HUES6 (cell line): ENCODE data around the gene SYDE2.

Source experiments
- H3K27ac ChIP-seq: 2 replicates; pipeline ENCODE4 v1.7.0; 2013; ENCODE audit warnings: low read depth, mild to moderate bottlenecking, low read length, inconsistent platforms
- H3K27me3 ChIP-seq: 2 replicates; pipeline ENCODE4 v1.6.1; 2013; ENCODE audit warnings: low read length; ENCODE audit not compliant: control insufficient read depth, insufficient read depth
- H3K36me3 ChIP-seq: 2 replicates; pipeline ENCODE4 v1.6.1; 2013; ENCODE audit warnings: low read length; ENCODE audit not compliant: control insufficient read depth, insufficient read depth
- H3K4me1 ChIP-seq: 2 replicates; pipeline ENCODE4 v1.6.1; 2013; ENCODE audit warnings: low read length; ENCODE audit not compliant: control insufficient read depth, insufficient read depth
- H3K4me3 ChIP-seq: 2 replicates; pipeline ENCODE4 v1.5.1; 2013; ENCODE audit warnings: low read depth, low read length
- H3K9ac ChIP-seq: one replicate; pipeline ENCODE4 v1.6.1; 2013; ENCODE audit warnings: mild to moderate bottlenecking, low read length
- H3K9me3 ChIP-seq: 2 replicates; pipeline ENCODE4 v1.6.1; 2013; ENCODE audit warnings: low read depth, low read length; ENCODE audit not compliant: control insufficient read depth, insufficient read depth

SYDE2 gene

GRCh38 chr1:85121744-85122143, 79.1 kb downstream of the SYDE2 start:
- no peaks in the 10 kb centered on the region for H3K36me3 ChIP-seq
- no peaks in the 10 kb centered on the region for H3K9me3 ChIP-seq
- H3K27me3 ChIP-seq = no peaks in the 10 kb centered on the region
- no peak overlapping the region for H3K27ac ChIP-seq
- H3K4me1 ChIP-seq = peaks cover 13% of the 10 kb centered on the region
- H3K4me3 ChIP-seq = no peak overlapping the region
- no peak overlapping the region for H3K9ac ChIP-seq

DNA sequence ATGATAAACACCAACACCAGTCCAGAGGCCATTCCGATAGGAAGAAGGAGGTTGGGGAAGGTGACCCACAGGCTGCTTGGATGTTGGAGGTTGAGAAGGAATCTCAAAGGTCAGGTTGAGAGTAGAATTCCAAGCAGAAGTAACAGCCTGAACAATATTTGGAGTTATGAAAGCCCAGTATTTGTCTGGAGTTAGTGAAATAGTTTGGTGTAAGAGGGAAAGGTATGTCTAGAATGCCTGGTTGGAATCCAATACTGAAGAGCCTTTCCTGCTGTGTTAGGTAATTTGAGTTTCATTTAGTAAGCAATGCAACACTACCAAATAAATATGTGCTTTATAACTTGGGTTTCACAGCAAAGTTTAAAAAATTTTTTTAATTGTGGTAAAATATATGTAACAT, 82.1 kb downstream of the SYDE2 start:
- Histone ChIP-seq H3K9ac (no peak overlapping the region), H3K27ac (no peak overlapping the region), H3K9me3 (no peaks in the 10 kb centered on the region), H3K36me3 (no peaks in the 10 kb centered on the region), H3K27me3 (no peaks in the 10 kb centered on the region), H3K4me3 (no peak overlapping the region), H3K4me1 (peaks cover 13% of the 10 kb centered on the region)

DNA sequence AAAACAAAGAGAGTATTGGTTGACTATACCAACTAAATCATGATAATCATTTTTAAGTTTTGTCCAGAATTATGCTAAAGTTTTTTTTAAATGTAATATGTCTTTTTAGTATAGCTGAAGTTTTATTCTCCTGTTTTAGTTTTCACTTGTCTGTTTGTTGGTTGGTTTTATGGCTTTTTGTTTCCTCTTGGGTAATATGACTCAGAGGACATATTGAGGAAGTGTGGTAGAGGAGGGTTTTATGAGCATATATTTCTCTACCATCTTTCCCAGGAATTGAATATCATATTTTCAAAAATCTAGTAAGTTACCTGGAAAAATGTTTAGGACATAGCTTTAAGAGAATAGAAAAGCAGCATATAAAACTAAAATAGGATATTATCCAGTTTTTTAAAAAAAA, 84.0 kb downstream of the SYDE2 start:
- Histone ChIP-seq H3K4me1 (peaks cover 12% of the 10 kb centered on the region), H3K4me3 (no peak overlapping the region), H3K36me3 (no peaks in the 10 kb centered on the region), H3K27me3 (no peaks in the 10 kb centered on the region), H3K9ac (no peak overlapping the region), H3K9me3 (no peaks in the 10 kb centered on the region), H3K27ac (no peak overlapping the region)

GRCh38 chr1:85115933-85116332, 84.9 kb downstream of the SYDE2 start:
- no peaks in the 10 kb centered on the region for H3K36me3 ChIP-seq
- H3K27me3 ChIP-seq = no peaks in the 10 kb centered on the region
- peaks cover 3% of the 10 kb centered on the region; the same call in 1 of the 2 replicates for H3K4me1 ChIP-seq
- no peaks in the 10 kb centered on the region for H3K9me3 ChIP-seq
- H3K4me3 ChIP-seq = no peak overlapping the region
- H3K27ac ChIP-seq = no peak overlapping the region
- no peak overlapping the region for H3K9ac ChIP-seq

GRCh38 chr1:85111695-85112094, 89.1 kb downstream of the SYDE2 start:
- Histone ChIP-seq H3K36me3 (no peaks in the 10 kb centered on the region), H3K9me3 (no peaks in the 10 kb centered on the region), H3K4me3 (no peak overlapping the region), H3K9ac (no peak overlapping the region), H3K4me1 (no peaks in the 10 kb centered on the region), H3K27ac (no peak overlapping the region), H3K27me3 (no peaks in the 10 kb centered on the region)

- Histone ChIP-seq H3K36me3 (no peaks in the 10 kb centered on the region), H3K9ac (no peak overlapping the region)
Measured at GRCh38 chr1:85109475-85109874, 91.3 kb downstream of the SYDE2 start.

More at GRCh38 chr1:85109475-85109874, 91.3 kb downstream of the SYDE2 start:
- H3K27ac ChIP-seq = no peak overlapping the region
- no peaks in the 10 kb centered on the region for H3K27me3 ChIP-seq
- H3K4me3 ChIP-seq = no peak overlapping the region
- no peaks in the 10 kb centered on the region for H3K9me3 ChIP-seq
- no peaks in the 10 kb centered on the region for H3K4me1 ChIP-seq
